Progenitor cell of endocrine pancreas (in vitro differentiated cells): Measurements from ENCODE around the gene MDH1B. TPM values are rescaled to one million over a fixed set of nuclear protein-coding genes. Genes with fewer than 3 reads are reported as not detected.

Experiments used
- DNase-seq: peaks from one replicate; pipeline ENCODE4 v3.0.0; 2021; ENCODE audit warnings: low spot score; ENCODE audit not compliant: unreplicated experiment
- H3K27ac Mint-ChIP-seq: 2 replicates; pipeline ENCODE4 v1.8.0; 2021; ENCODE audit warnings: mild to moderate bottlenecking, moderate library complexity, mixed read lengths
- H3K27me3 Mint-ChIP-seq: 2 replicates; pipeline ENCODE4 v1.8.0; 2021; ENCODE audit warnings: mixed read lengths
- H3K36me3 Mint-ChIP-seq: 2 replicates; pipeline ENCODE4 v1.8.0; 2022; ENCODE audit warnings: mixed read lengths; ENCODE audit not compliant: insufficient read depth
- H3K4me1 Mint-ChIP-seq: 2 replicates; pipeline ENCODE4 v1.8.0; 2021; ENCODE audit warnings: low read depth, mixed read lengths
- H3K4me3 Mint-ChIP-seq: 2 replicates; pipeline ENCODE4 v1.8.0; 2021; ENCODE audit warnings: low read depth, mild to moderate bottlenecking, moderate library complexity, mixed read lengths
- H3K9me3 Mint-ChIP-seq: 2 replicates; pipeline ENCODE4 v1.8.0; 2021; ENCODE audit warnings: low read depth, mixed read lengths
- CTCF ChIP-seq: fragments of 200-600 bp; sonication (generic); IDR thresholded peaks from one replicate; pipeline ENCODE4 v1.5.0; 2021; ENCODE audit warnings: antibody characterized with exemption, mild to moderate bottlenecking; ENCODE audit not compliant: unreplicated experiment
- total RNA-seq: library from RNA; stranded (reverse); gene quantifications from 2 replicates; pipeline ENCODE4 v1.2.1, GENCODE V29; 2021

MDH1B gene
- total RNA-seq, 1 donor from 2014 or later: 2.8 TPM

GRCh38 chr2:206783718-206784117 lies 18.6 kb upstream of the MDH1B start:
- no peak overlapping the region for H3K4me3 Mint-ChIP-seq
- no peak overlapping the region for H3K27ac Mint-ChIP-seq
- no peak for DNase-seq
- peaks cover 25% of the 10 kb centered on the region for H3K36me3 Mint-ChIP-seq
- peaks cover 4% of the 10 kb centered on the region for H3K9me3 Mint-ChIP-seq
- H3K27me3 Mint-ChIP-seq: no peaks in the 10 kb centered on the region
- peak; percentile 65 for TF ChIP-seq CTCF
- H3K4me1 Mint-ChIP-seq: no peaks in the 10 kb centered on the region

DNA sequence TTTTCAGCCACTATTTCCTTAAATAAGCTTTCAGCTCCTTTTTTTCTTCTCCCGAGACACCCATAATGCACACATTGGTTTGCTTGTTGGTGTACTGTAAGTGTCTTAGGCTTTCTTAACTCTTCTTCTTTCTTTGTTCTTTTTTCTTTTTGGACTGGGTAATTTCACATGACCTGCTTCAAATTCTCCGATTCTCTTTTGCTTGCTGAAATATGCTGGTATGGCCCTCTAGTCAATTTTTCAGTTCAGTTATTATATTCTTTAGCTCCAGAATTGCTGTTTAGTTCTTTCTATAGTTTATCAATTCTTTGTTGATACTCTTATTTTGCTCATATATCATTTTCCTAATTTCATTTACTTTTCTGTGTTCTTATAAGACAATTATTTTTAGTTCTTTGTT lies 15.5 kb upstream of the MDH1B start:
- H3K4me3 Mint-ChIP-seq: no peak overlapping the region
- no peak for DNase-seq
- no peaks in the 10 kb centered on the region for H3K4me1 Mint-ChIP-seq
- TF ChIP-seq CTCF: no peak
- peaks cover 44% of the 10 kb centered on the region for H3K36me3 Mint-ChIP-seq
- H3K9me3 Mint-ChIP-seq: peaks cover 16% of the 10 kb centered on the region
- H3K27ac Mint-ChIP-seq: no peak overlapping the region
- H3K27me3 Mint-ChIP-seq: no peaks in the 10 kb centered on the region

- H3K36me3 Mint-ChIP-seq: peaks cover 62% of the 10 kb centered on the region
- H3K27me3 Mint-ChIP-seq: no peaks in the 10 kb centered on the region
- H3K27ac Mint-ChIP-seq: no peak overlapping the region
- no peak for DNase-seq
- H3K4me1 Mint-ChIP-seq: no peaks in the 10 kb centered on the region
- TF ChIP-seq CTCF: no peak
- H3K9me3 Mint-ChIP-seq: peaks cover 25% of the 10 kb centered on the region
- no peak overlapping the region for H3K4me3 Mint-ChIP-seq
Measured at GRCh38 chr2:206776432-206776831, 11.3 kb upstream of the MDH1B start.

- Mint-ChIP-seq H3K36me3 (peaks cover 56% of the 10 kb centered on the region), H3K4me1 (no peaks in the 10 kb centered on the region), H3K9me3 (peaks cover 21% of the 10 kb centered on the region), H3K4me3 (no peak overlapping the region), H3K27me3 (no peaks in the 10 kb centered on the region), H3K27ac (no peak overlapping the region)
- no peak for TF ChIP-seq CTCF
- no peak for DNase-seq
Measured at GRCh38 chr2:206774871-206775270, 9.7 kb upstream of the MDH1B start.

- Mint-ChIP-seq H3K9me3 (no peaks in the 10 kb centered on the region), H3K4me1 (peaks cover 4% of the 10 kb centered on the region), H3K4me3 (peak overlapping the region; percentile 94), H3K27ac (peak overlapping the region; percentile 98), H3K27me3 (no peaks in the 10 kb centered on the region), H3K36me3 (peaks cover 14% of the 10 kb centered on the region)
- no peak for DNase-seq
- no peak for TF ChIP-seq CTCF
Measured at GRCh38 chr2:206766057-206766930, 1.2 kb upstream of the MDH1B start.
